GM18499 (cell line): ENCODE results near the gene MEGF11.

Source experiments
- ATAC-seq: cut with Tn5 transposase; IDR thresholded peaks from one replicate; pipeline ENCODE4 v1.9.1; 2021; ENCODE audit warnings: moderate number of reproducible peaks; ENCODE audit not compliant: insufficient read depth, unreplicated experiment

The MEGF11 gene

GRCh38 chr15:65856821-65857455, 396.6 kb downstream of the MEGF11 start:
- no peak for ATAC-seq

GRCh38 chr15:65851981-65852380, 401.6 kb downstream of the MEGF11 start:
- ATAC-seq, result no peak

DNA sequence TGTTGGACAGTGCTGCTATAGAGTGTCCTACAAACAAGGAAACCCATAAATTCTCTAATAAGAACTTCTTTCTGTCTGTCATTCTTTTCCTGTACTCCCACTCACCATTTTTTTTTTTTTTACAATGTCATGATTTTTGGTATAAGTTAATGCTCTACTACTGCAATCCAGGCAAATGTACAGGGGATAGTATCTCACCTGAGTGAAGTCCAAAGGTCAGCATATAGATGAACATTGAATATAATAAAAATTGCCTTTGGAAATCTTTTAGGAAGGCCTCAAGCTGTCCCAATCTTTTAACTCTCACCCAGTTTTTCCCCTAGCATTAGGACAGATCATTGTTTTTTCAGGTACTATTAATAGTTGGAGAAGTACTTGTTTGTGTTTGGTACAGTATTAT, 405.6 kb downstream of the MEGF11 start:
- ATAC-seq, result no peak

DNA sequence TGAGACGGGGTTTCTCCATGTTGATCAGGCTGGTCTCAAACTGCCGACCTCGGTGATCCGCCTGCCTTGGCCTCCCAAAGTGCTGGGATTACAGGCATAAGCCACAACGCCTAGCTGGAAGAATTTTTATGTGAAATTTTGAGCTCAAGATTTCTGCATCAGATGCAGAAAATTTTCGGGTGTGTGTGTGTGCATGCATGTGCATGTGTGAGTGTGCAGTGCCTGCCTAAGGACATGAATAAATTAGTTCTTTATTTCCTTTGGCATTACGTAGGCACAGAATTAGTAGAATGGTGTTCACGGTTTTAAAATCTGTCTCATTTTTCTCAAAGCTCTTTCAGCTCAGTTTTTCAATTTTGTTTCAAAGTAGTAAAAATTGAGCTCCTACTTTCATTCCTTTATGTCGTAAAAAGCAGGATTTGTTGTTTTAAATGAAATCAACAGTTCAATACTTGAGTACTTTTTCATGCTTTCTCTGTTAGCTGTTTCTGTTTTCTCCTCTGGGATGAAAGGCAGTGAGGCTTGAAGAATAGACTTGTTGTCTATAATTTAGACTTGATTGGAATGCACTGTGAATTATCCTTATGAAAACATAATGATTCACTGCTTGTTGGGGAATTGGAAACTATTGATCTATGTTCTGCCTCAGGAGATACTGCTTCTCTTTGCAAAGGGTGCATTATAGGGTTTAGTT, 407.6 kb downstream of the MEGF11 start:
- no peak for ATAC-seq
